ENCODE data around the gene MLLT3. TPM values are rescaled to one million over a fixed set of nuclear protein-coding genes. Genes with fewer than 3 reads are reported as not detected.

The MLLT3 gene
- total RNA-seq, 1 donor from 2014 or later: 15.8 TPM

- FAIRE-seq: no peak
- no peak for DNase-seq (ENCODE audit: low read depth)
Measured at GRCh38 chr9:20466328-20467008, 155.8 kb downstream of the MLLT3 start.

GRCh38 chr9:20464242-20464641 is 158.1 kb downstream of the MLLT3 start:
- H3K36me3 ChIP-seq (ENCODE audit: control insufficient read depth, insufficient read depth, low read length): no peaks in the 10 kb centered on the region
- FAIRE-seq: no peak
- no peak for DNase-seq (ENCODE audit: low read depth)
- TF ChIP-seq CTCF (IDR thresholded peaks at IDR 0.05; ENCODE audit: insufficient read depth, low read length, severe bottlenecking): no peak
- H3K27me3 ChIP-seq (ENCODE audit: control insufficient read depth, insufficient read depth, low read length): no peaks in the 10 kb centered on the region
- no peak overlapping the region for H3K4me3 ChIP-seq (ENCODE audit: low read depth, low read length)

More at GRCh38 chr9:20466328-20467008, 155.8 kb downstream of the MLLT3 start:
- no peaks in the 10 kb centered on the region for H3K27me3 ChIP-seq (ENCODE audit: control insufficient read depth, insufficient read depth, low read length)
- no peak overlapping the region for H3K4me3 ChIP-seq (ENCODE audit: low read depth, low read length)
- H3K36me3 ChIP-seq (ENCODE audit: control insufficient read depth, insufficient read depth, low read length): no peaks in the 10 kb centered on the region
- no peak for TF ChIP-seq CTCF (IDR thresholded peaks at IDR 0.05; ENCODE audit: insufficient read depth, low read length, severe bottlenecking)

GRCh38 chr9:20463823-20464222 is 158.5 kb downstream of the MLLT3 start:
- no peak overlapping the region for H3K4me3 ChIP-seq (ENCODE audit: low read depth, low read length)
- no peaks in the 10 kb centered on the region for H3K27me3 ChIP-seq (ENCODE audit: control insufficient read depth, insufficient read depth, low read length)
- H3K36me3 ChIP-seq (ENCODE audit: control insufficient read depth, insufficient read depth, low read length): no peaks in the 10 kb centered on the region
- TF ChIP-seq CTCF (IDR thresholded peaks at IDR 0.05; ENCODE audit: insufficient read depth, low read length, severe bottlenecking): no peak
- DNase-seq (ENCODE audit: low read depth): no peak
- no peak for FAIRE-seq

GRCh38 chr9:20462410-20462809 is 159.9 kb downstream of the MLLT3 start:
- no peak for FAIRE-seq
- no peak for DNase-seq (ENCODE audit: low read depth)
- TF ChIP-seq CTCF (IDR thresholded peaks at IDR 0.05; ENCODE audit: insufficient read depth, low read length, severe bottlenecking): no peak
- Histone ChIP-seq H3K27me3 (ENCODE audit: control insufficient read depth, insufficient read depth, low read length) (no peaks in the 10 kb centered on the region), H3K36me3 (ENCODE audit: control insufficient read depth, insufficient read depth, low read length) (no peaks in the 10 kb centered on the region), H3K4me3 (ENCODE audit: low read depth, low read length) (no peak overlapping the region)

- no peaks in the 10 kb centered on the region for H3K27me3 ChIP-seq (ENCODE audit: control insufficient read depth, insufficient read depth, low read length)
Measured at GRCh38 chr9:20447291-20447690, 175.0 kb downstream of the MLLT3 start.

More at GRCh38 chr9:20447291-20447690, 175.0 kb downstream of the MLLT3 start:
- FAIRE-seq: no peak
- Histone ChIP-seq H3K4me3 (ENCODE audit: low read depth, low read length) (no peak overlapping the region), H3K36me3 (ENCODE audit: control insufficient read depth, insufficient read depth, low read length) (no peaks in the 10 kb centered on the region)
- DNase-seq (ENCODE audit: low read depth): no peak
- no peak for TF ChIP-seq CTCF (IDR thresholded peaks at IDR 0.05; ENCODE audit: insufficient read depth, low read length, severe bottlenecking)

Measured in bronchial epithelial cell (primary cell).